Hepatocyte (in vitro differentiated cells): ENCODE data around the gene DTX1.

Experiments used
- CTCF ChIP-seq: fragments of 200-600 bp; sonication (generic); IDR thresholded peaks from 2 replicates; pipeline ENCODE4 v1.5.1; 2016; ENCODE audit warnings: antibody characterized with exemption, mild to moderate bottlenecking; ENCODE audit not compliant: poor library complexity
- EZH2 ChIP-seq: fragments of 200-600 bp; sonication (generic); IDR thresholded peaks from 2 replicates; pipeline ENCODE4 v1.6.1; 2016; ENCODE audit warnings: antibody characterized with exemption, mild to moderate bottlenecking, borderline replicate concordance
- EZH2phosphoT487 ChIP-seq: fragments of 200-600 bp; sonication (generic); IDR thresholded peaks from one replicate; pipeline ENCODE4 v1.6.1; 2018; ENCODE audit warnings: antibody characterized with exemption, mild to moderate bottlenecking, low read depth, moderate library complexity; ENCODE audit not compliant: unreplicated experiment, severe bottlenecking

- TF ChIP-seq EZH2phosphoT487, result no peak
- no peak for TF ChIP-seq CTCF
- no peak for TF ChIP-seq EZH2
Measured at GRCh38 chr12:113081873-113082272, 25.3 kb downstream of the DTX1 start.
